HepG2 (cell line): ENCODE data around the gene MISFA. TPM values are rescaled to one million over a fixed set of nuclear protein-coding genes. Genes with fewer than 3 reads are reported as not detected.

Experiments
- ATAC-seq: fragments of 200-7000 bp; cut with Tn5 transposase; 3 replicates; pipeline ENCODE4 v1.9.1; 2020; ENCODE audit warnings: mild to moderate bottlenecking, moderate library complexity
- BruUV-seq: library from RNA; stranded (reverse); fragments of 400-500 nt; replicated peaks from 2 replicates; lab custom pipeline; 2021; lab: Mats Ljungman, UMichigan
- CTCF ChIA-PET: fragments of 300-600 bp; formaldehyde crosslinking; extraction: SDS; loops from one replicate; lab custom pipeline; 2021; ENCODE audit warnings: low total read pairs, inconsistent platforms, low intra/inter-chr PET ratio; lab: Yijun Ruan, JAX
- POLR2A ChIA-PET: fragments of 350-600 bp; sonication (Branson Sonifier 250); formaldehyde crosslinking; loops from one replicate; lab custom pipeline; 2020; ENCODE audit warnings: antibody characterized with exemption, inconsistent platforms; lab: Yijun Ruan, JAX
- DNase-seq: peaks from one replicate; pipeline ENCODE4 v3.0.0-alpha.2; 2015; ENCODE audit warnings: low spot score
- FAIRE-seq: peaks from 3 replicates; lab custom pipeline; 2011; peaks lifted over from hg19 to GRCh38; lab: Jason Lieb, UNC
- H2AFZ ChIP-seq: one replicate; pipeline ENCODE4 v1.6.1; 2011; ENCODE audit warnings: low read length, inconsistent platforms
- H3K27ac ChIP-seq: fragments of 300-600 bp; 3 replicates; pipeline ENCODE4 v1.8.0; 2011; ENCODE audit warnings: mixed run types, mild to moderate bottlenecking, mixed read lengths, low read length, inconsistent platforms; ENCODE audit not compliant: insufficient read depth; ENCODE audit errors: extremely low read length
- H3K27me3 ChIP-seq, 2 experiments: fragments of 200-600 bp in 1 of 2; 2 replicates in 1 of 2; 3 replicates in 1 of 2; pipeline versions ENCODE4 v1.6.0 to v1.8.0; 2011; ENCODE audit warnings: low read length in 2 of 2, mild to moderate bottlenecking in 2 of 2, moderate library complexity in 2 of 2, inconsistent platforms in 1 of 2; ENCODE audit not compliant: insufficient read depth in 2 of 2, control insufficient read depth in 1 of 2
- H3K36me3 ChIP-seq, 2 experiments: fragments of 200-600 bp in 1 of 2; replicated peaks in 1 of 2; 2 replicates in 1 of 2; 3 replicates in 1 of 2; pipeline versions ENCODE4 v1.5.1 to v1.8.0; 2011; ENCODE audit warnings: low read length in 2 of 2, inconsistent platforms in 1 of 2; ENCODE audit not compliant: insufficient read depth in 2 of 2, control insufficient read depth in 1 of 2
- H3K4me1 ChIP-seq: 2 replicates; pipeline ENCODE4 v1.5.1; 2012; ENCODE audit warnings: low read length, inconsistent platforms; ENCODE audit not compliant: insufficient read depth
- H3K4me2 ChIP-seq: 2 replicates; pipeline ENCODE4 v1.6.0; 2011; ENCODE audit warnings: low read depth, low read length, inconsistent platforms
- H3K4me3 ChIP-seq, 3 experiments: fragments of 200-600 bp in 1 of 3; sonication (generic), shearing (Covaris generic) in 1 of 3; replicated peaks in 1 of 3; 2 replicates each; pipeline ENCODE4 v1.5.1; 2011 to 2016; ENCODE audit warnings: low read length in 3 of 3, inconsistent platforms in 2 of 3, low read depth in 2 of 3, mild to moderate bottlenecking in 2 of 3, control low read depth in 1 of 3, mixed read lengths in 1 of 3; ENCODE audit not compliant: insufficient read depth in 1 of 3
- H3K79me2 ChIP-seq: one replicate; pipeline ENCODE4 v1.6.1; 2011; ENCODE audit warnings: low read length, inconsistent platforms; ENCODE audit not compliant: insufficient read depth
- H3K9ac ChIP-seq: 2 replicates; pipeline ENCODE4 v1.6.0; 2011; ENCODE audit warnings: mild to moderate bottlenecking, low read depth, low read length, inconsistent platforms; ENCODE audit not compliant: insufficient read depth
- H3K9me3 ChIP-seq: 2 replicates; pipeline ENCODE4 v1.5.1; 2012; ENCODE audit warnings: mild to moderate bottlenecking, low read length
- H4K20me1 ChIP-seq: 2 replicates; pipeline ENCODE4 v1.6.0; 2011; ENCODE audit warnings: inconsistent platforms, mild to moderate bottlenecking, low read length, moderate library complexity; ENCODE audit not compliant: insufficient read depth
- ATF7-NPFF ChIP-seq: sonication (generic); formaldehyde crosslinking; IDR thresholded peaks from 2 replicates; pipeline ENCODE4 v1.8.1; 2023; ENCODE audit warnings: mild to moderate bottlenecking, low read depth, missing genetic modification reagents, moderate library complexity
- GABPB1 ChIP-seq: IDR thresholded peaks from 2 replicates; pipeline ENCODE4 v1.6.1; 2016; ENCODE audit warnings: mild to moderate bottlenecking, missing genetic modification reagents, moderate library complexity, missing compliant biosample characterization
- KLF13 ChIP-seq: sonication (generic); formaldehyde crosslinking; IDR thresholded peaks from 2 replicates; pipeline ENCODE4 v1.4.0; 2020; ENCODE audit warnings: mild to moderate bottlenecking, missing genetic modification reagents
- NCOA5 ChIP-seq: sonication (generic); formaldehyde crosslinking; IDR thresholded peaks from 2 replicates; pipeline ENCODE4 v1.4.0; 2020; ENCODE audit warnings: missing genetic modification reagents
- NR2F1 ChIP-seq, 2 experiments: fragments of 450-650 bp in 1 of 2; formaldehyde crosslinking in 1 of 2; IDR thresholded peaks; 2 replicates each; pipeline versions ENCODE4 v1.5.0 to v1.6.1; 2016 to 2020; ENCODE audit warnings: mild to moderate bottlenecking in 1 of 2, missing compliant biosample characterization in 1 of 2, missing genetic modification reagents in 1 of 2, moderate library complexity in 1 of 2
- SP4 ChIP-seq: sonication (generic); formaldehyde crosslinking; IDR thresholded peaks from 2 replicates; pipeline ENCODE4 v1.8.1; 2023; ENCODE audit warnings: mild to moderate bottlenecking, missing genetic modification reagents
- TOPORS ChIP-seq: sonication (generic); formaldehyde crosslinking; IDR thresholded peaks from 2 replicates; pipeline ENCODE4 v1.8.0; 2023; ENCODE audit warnings: mild to moderate bottlenecking, missing genetic modification reagents
- ZFAT ChIP-seq: sonication (generic); formaldehyde crosslinking; conservative IDR thresholded peaks from 2 replicates; pipeline ENCODE4 v1.8.1; 2023; ENCODE audit warnings: missing genetic modification reagents, inconsistent platforms
- ZNF138 ChIP-seq: sonication (generic); formaldehyde crosslinking; IDR thresholded peaks from 2 replicates; pipeline ENCODE4 v1.5.0; 2020; ENCODE audit warnings: mild to moderate bottlenecking, low read depth, missing genetic modification reagents
- ZNF34 ChIP-seq: sonication (generic); formaldehyde crosslinking; IDR thresholded peaks from 2 replicates; pipeline ENCODE4 v1.4.0; 2020; ENCODE audit warnings: mild to moderate bottlenecking, missing genetic modification reagents, borderline replicate concordance
- ZNF383 ChIP-seq: sonication (generic); formaldehyde crosslinking; IDR thresholded peaks from 2 replicates; pipeline ENCODE4 v1.4.0; 2020; ENCODE audit warnings: missing genetic modification reagents, mild to moderate bottlenecking, borderline replicate concordance
- WGBS: methylation state at CpG from one replicate; pipeline ENCODE4 v1.1.6; 2017; ENCODE audit warnings: low lambda C conversion rate; 5-methylcytosine and 5-hydroxymethylcytosine counted together
- in situ Hi-C: cut with HindIII; loops from 2 replicates; pipeline ENCODE4 v1.10.0; 2017; ENCODE audit warnings: low pct_unique_long_range_greater_than_20kb; ENCODE audit not compliant: extremely low pct_ligation_motif_present
- intact Hi-C: fragments of 100-400 bp; cut with micrococcal nuclease; formaldehyde crosslinking; loops from one replicate; pipeline ENCODE4 v1.10.0; 2022; ENCODE audit not compliant: unreplicated experiment
- polyA plus RNA-seq, 8 experiments: library from polyadenylated mRNA; depleted of rRNA in 3 of 8; stranded (reverse) in 7 of 8; unstranded in 1 of 8; fragments of >200 nt; fragmentation: Illumina TruSeq in 4 of 8; extraction: Trizol in 4 of 8; gene quantifications; 2 replicates each; pipeline versions ENCODE4 v1.2.1 to v1.2.3, GENCODE V29; 2011 to 2016; ENCODE audit warnings: low read depth in 4 of 8, missing spikeins in 1 of 8, mixed read lengths in 1 of 8; ENCODE audit not compliant: insufficient read depth in 1 of 8
- total RNA-seq, 5 experiments: library from RNA; depleted of rRNA; stranded (reverse); fragments of >200 nt; fragmentation: Illumina TruSeq; extraction: Trizol; gene quantifications; 2 replicates each; pipeline ENCODE4 v1.2.3, GENCODE V29; 2016; ENCODE audit warnings: low read depth in 1 of 5
- TF ChIP-seq, protein P1 (sequence below): sonication (generic); formaldehyde crosslinking; IDR thresholded peaks from 2 replicates; pipeline ENCODE4 v1.8.0; 2022; ENCODE audit warnings: mild to moderate bottlenecking, missing genetic modification reagents
- TF ChIP-seq, protein P2 (sequence below): sonication (generic); formaldehyde crosslinking; IDR thresholded peaks from 2 replicates; pipeline ENCODE4 v1.5.0; 2020; ENCODE audit warnings: mild to moderate bottlenecking, missing genetic modification reagents
- TF ChIP-seq, protein P3 (sequence below): sonication (generic); formaldehyde crosslinking; IDR thresholded peaks from 2 replicates; pipeline ENCODE4 v1.4.0; 2020; ENCODE audit warnings: mild to moderate bottlenecking, missing genetic modification reagents
- TF ChIP-seq, protein P4 (sequence below): sonication (generic); formaldehyde crosslinking; conservative IDR thresholded peaks from 2 replicates; pipeline ENCODE4 v1.5.0; 2020; ENCODE audit warnings: missing genetic modification reagents
- TF ChIP-seq, protein P5 (sequence below): sonication (generic); formaldehyde crosslinking; IDR thresholded peaks from 2 replicates; pipeline ENCODE4 v1.8.1; 2023; ENCODE audit warnings: mild to moderate bottlenecking, missing genetic modification reagents, borderline replicate concordance

Gene MISFA
- total and polyA plus RNA-seq, 2 of the 13 experiments (the other 11 are each of a cell fraction or from before 2014, with no cell fraction given), result 1.4 to 5.4 TPM

DNA sequence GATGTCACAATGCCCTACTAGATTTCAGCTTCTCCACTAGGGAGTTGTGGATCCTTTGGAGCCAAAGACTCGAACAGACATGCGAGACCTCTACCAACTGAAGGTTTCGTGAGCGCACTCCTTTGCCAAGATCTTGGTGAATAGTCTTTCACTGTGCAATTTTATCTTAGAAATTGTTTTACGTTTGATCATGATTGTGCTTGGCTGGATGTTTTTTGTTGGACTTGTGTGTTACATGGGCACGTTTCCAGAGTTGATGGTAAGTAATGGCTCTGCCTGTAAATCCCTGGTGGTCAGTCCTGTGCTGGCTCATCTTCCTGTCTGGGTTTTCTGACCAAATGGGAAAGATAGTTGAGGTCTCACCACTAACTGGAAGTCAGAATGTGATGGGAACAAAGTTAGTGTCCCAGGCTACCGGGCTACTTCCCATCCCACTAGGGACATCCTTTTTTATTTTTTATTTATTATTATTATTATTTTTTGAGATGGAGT lies at the start of gene MISFA (continued):
- TF ChIP-seq KLF13 (no peak), SP4 (CRISPR knock-in tag) (no peak), TOPORS (CRISPR knock-in tag) (no peak), ZFAT (CRISPR knock-in tag) (no peak), GABPB1 (CRISPR knock-in tag) (no peak), ZNF34 (no peak), NR2F1 (CRISPR knock-in tag; IDR thresholded peaks at IDR 0.05) (no peak)
- TF ChIP-seq, protein P1, sequence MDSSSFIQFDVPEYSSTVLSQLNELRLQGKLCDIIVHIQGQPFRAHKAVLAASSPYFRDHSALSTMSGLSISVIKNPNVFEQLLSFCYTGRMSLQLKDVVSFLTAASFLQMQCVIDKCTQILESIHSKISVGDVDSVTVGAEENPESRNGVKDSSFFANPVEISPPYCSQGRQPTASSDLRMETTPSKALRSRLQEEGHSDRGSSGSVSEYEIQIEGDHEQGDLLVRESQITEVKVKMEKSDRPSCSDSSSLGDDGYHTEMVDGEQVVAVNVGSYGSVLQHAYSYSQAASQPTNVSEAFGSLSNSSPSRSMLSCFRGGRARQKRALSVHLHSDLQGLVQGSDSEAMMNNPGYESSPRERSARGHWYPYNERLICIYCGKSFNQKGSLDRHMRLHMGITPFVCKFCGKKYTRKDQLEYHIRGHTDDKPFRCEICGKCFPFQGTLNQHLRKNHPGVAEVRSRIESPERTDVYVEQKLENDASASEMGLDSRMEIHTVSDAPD, result no peak

DNA sequence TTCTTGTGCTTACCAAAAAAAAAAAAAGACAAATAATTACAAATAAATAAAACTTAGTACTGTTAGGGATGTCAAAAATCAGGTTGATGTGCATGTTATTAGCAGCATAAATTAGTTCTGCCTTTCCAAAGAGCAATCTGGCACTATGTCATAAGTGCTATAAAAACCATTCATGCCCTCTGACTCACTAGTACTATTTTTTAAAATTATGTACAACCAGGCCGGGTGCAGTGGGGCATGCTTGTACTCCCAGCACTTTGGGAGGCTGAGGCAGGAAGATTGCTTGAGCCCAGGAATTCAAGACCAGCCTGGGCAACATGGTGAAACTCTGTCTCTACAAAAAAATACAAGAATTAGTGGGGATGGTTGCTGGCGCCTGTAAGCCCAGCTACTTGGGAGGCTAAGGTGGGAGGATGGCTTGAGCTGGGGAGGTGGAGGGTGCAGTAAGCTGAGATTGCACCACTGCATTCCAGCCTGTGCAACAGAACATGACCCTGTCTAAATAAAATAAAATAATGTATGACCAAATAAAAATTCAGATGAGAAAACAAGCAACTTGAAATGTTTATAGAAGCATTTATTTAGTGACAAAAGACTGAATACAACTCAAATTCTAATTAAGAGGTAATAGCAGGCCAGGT lies 36.4 kb upstream of the MISFA start:
- ChIA-PET POLR2A (no interaction called here), CTCF (no interaction called here)
- DNase-seq (no peak), ATAC-seq (no peak), FAIRE-seq (no peak)
- no peaks in the 10 kb centered on the region for H3K9me3 ChIP-seq
- H2AFZ ChIP-seq, result no peak overlapping the region
- H3K27ac ChIP-seq, result no peak overlapping the region
- in situ Hi-C loops, result no loop called here
- no peaks in the 10 kb centered on the region for H3K4me1 ChIP-seq
- WGBS, result 100% methylated on average over 2 of the region's 2 CpGs
- H3K79me2 ChIP-seq, result no peaks in the 10 kb centered on the region
- intact Hi-C loops, result no loop called here
- H3K36me3 ChIP-seq, result peaks cover 0 to 2% of the 10 kb centered on the region in 2 experiments; a peak in 2 of 5 replicates
- no peak overlapping the region for H3K9ac ChIP-seq
- no peak overlapping the region for H3K4me3 ChIP-seq
- H4K20me1 ChIP-seq, result no peaks in the 10 kb centered on the region
- no TSS peak for BruUV-seq
- no peaks in the 10 kb centered on the region for H3K27me3 ChIP-seq
- no peak overlapping the region for H3K4me2 ChIP-seq
- TF ChIP-seq, protein P2, sequence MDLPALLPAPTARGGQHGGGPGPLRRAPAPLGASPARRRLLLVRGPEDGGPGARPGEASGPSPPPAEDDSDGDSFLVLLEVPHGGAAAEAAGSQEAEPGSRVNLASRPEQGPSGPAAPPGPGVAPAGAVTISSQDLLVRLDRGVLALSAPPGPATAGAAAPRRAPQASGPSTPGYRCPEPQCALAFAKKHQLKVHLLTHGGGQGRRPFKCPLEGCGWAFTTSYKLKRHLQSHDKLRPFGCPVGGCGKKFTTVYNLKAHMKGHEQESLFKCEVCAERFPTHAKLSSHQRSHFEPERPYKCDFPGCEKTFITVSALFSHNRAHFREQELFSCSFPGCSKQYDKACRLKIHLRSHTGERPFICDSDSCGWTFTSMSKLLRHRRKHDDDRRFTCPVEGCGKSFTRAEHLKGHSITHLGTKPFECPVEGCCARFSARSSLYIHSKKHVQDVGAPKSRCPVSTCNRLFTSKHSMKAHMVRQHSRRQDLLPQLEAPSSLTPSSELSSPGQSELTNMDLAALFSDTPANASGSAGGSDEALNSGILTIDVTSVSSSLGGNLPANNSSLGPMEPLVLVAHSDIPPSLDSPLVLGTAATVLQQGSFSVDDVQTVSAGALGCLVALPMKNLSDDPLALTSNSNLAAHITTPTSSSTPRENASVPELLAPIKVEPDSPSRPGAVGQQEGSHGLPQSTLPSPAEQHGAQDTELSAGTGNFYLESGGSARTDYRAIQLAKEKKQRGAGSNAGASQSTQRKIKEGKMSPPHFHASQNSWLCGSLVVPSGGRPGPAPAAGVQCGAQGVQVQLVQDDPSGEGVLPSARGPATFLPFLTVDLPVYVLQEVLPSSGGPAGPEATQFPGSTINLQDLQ, result no peak
- no peak for TF ChIP-seq NCOA5 (CRISPR knock-in tag)
- no peak for TF ChIP-seq ATF7-NPFF (CRISPR knock-in tag)
- TF ChIP-seq ZNF138 (CRISPR knock-in tag), result no peak
- TF ChIP-seq ZNF383, result no peak
- TF ChIP-seq, protein P3, sequence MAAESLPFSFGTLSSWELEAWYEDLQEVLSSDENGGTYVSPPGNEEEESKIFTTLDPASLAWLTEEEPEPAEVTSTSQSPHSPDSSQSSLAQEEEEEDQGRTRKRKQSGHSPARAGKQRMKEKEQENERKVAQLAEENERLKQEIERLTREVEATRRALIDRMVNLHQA (CRISPR knock-in tag), result no peak
- TF ChIP-seq, protein P4, sequence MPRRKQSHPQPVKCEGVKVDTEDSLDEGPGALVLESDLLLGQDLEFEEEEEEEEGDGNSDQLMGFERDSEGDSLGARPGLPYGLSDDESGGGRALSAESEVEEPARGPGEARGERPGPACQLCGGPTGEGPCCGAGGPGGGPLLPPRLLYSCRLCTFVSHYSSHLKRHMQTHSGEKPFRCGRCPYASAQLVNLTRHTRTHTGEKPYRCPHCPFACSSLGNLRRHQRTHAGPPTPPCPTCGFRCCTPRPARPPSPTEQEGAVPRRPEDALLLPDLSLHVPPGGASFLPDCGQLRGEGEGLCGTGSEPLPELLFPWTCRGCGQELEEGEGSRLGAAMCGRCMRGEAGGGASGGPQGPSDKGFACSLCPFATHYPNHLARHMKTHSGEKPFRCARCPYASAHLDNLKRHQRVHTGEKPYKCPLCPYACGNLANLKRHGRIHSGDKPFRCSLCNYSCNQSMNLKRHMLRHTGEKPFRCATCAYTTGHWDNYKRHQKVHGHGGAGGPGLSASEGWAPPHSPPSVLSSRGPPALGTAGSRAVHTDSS (CRISPR knock-in tag), result no peak
- TF ChIP-seq, protein P5, sequence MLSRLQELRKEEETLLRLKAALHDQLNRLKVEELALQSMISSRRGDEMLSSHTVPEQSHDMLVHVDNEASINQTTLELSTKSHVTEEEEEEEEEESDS, result no peak
